Measurements from ENCODE around the gene SLC39A11.
"Not testable (repeated sequence)": the region's sequence is repeated elsewhere in the genome, so short reads cannot be mapped to it uniquely, and the experiment has no call there.

Gene SLC39A11

GRCh38 chr17:72766761-72767356 is 325.6 kb downstream of the SLC39A11 start:
- H3K36me3 ChIP-seq (ENCODE audit: control insufficient read depth in 5 of 5, insufficient read depth in 5 of 5, low read length in 5 of 5): peaks cover 0 to 7% (median 4%) of the 10 kb centered on the region in 5 donors
- H3K27me3 ChIP-seq (ENCODE audit: control insufficient read depth in 5 of 5, insufficient read depth in 4 of 5, low read length in 5 of 5): no peaks in the 10 kb centered on the region
- no peaks in the 10 kb centered on the region for H3K4me1 ChIP-seq (ENCODE audit: control insufficient read depth in 5 of 5, insufficient read depth in 5 of 5, low read length in 5 of 5)
- H3K27ac ChIP-seq (ENCODE audit: low read depth, low read length): no peak overlapping the region
- H3K9me3 ChIP-seq (ENCODE audit: control insufficient read depth in 5 of 5, low read length in 5 of 5): peaks cover 3 to 8% (median 6%) of the 10 kb centered on the region in 5 donors
- H3K4me3 ChIP-seq (ENCODE audit: low read depth in 1 of 5, low read length in 5 of 5): no peak overlapping the region
- H3K9ac ChIP-seq (ENCODE audit: low read length in 5 of 5): no peak overlapping the region

- no peaks in the 10 kb centered on the region for H3K4me1 ChIP-seq (ENCODE audit: control insufficient read depth in 5 of 5, insufficient read depth in 5 of 5, low read length in 5 of 5)
- H3K4me3 ChIP-seq (ENCODE audit: low read depth in 1 of 5, low read length in 5 of 5): no peak overlapping the region
- H3K27me3 ChIP-seq (ENCODE audit: control insufficient read depth in 5 of 5, insufficient read depth in 4 of 5, low read length in 5 of 5): no peaks in the 10 kb centered on the region
- H3K9me3 ChIP-seq (ENCODE audit: control insufficient read depth in 5 of 5, low read length in 5 of 5): peaks cover 3 to 8% (median 4%) of the 10 kb centered on the region in 5 donors
- peaks cover 0 to 7% (median 4%) of the 10 kb centered on the region in 5 donors for H3K36me3 ChIP-seq (ENCODE audit: control insufficient read depth in 5 of 5, insufficient read depth in 5 of 5, low read length in 5 of 5)
- no peak overlapping the region for H3K9ac ChIP-seq (ENCODE audit: low read length in 5 of 5)
- H3K27ac ChIP-seq (ENCODE audit: low read depth, low read length): no peak overlapping the region
Observed at GRCh38 chr17:72765368-72766153, 326.9 kb downstream of the SLC39A11 start.

- Histone ChIP-seq H3K27me3 (ENCODE audit: control insufficient read depth in 5 of 5, insufficient read depth in 4 of 5, low read length in 5 of 5) (no peaks in the 10 kb centered on the region), H3K36me3 (ENCODE audit: control insufficient read depth in 5 of 5, insufficient read depth in 5 of 5, low read length in 5 of 5) (peaks cover 0 to 7% (median 4%) of the 10 kb centered on the region in 5 donors), H3K9ac (ENCODE audit: low read length in 5 of 5) (no peak overlapping the region), H3K9me3 (ENCODE audit: control insufficient read depth in 5 of 5, low read length in 5 of 5) (peaks cover 0 to 8% (median 0%) of the 10 kb centered on the region in 5 donors), H3K4me1 (ENCODE audit: control insufficient read depth in 5 of 5, insufficient read depth in 5 of 5, low read length in 5 of 5) (no peaks in the 10 kb centered on the region), H3K27ac (ENCODE audit: low read depth, low read length) (no peak overlapping the region), H3K4me3 (ENCODE audit: low read depth in 1 of 5, low read length in 5 of 5) (no peak overlapping the region)
Observed at GRCh38 chr17:72764632-72765041, 327.9 kb downstream of the SLC39A11 start.

GRCh38 chr17:72763981-72764380 is 328.5 kb downstream of the SLC39A11 start:
- Histone ChIP-seq H3K9ac (ENCODE audit: low read length in 5 of 5) (no peak overlapping the region), H3K4me3 (ENCODE audit: low read depth in 1 of 5, low read length in 5 of 5) (no peak overlapping the region), H3K9me3 (ENCODE audit: control insufficient read depth in 5 of 5, low read length in 5 of 5) (peaks cover 0 to 8% (median 0%) of the 10 kb centered on the region in 5 donors), H3K27me3 (ENCODE audit: control insufficient read depth in 5 of 5, insufficient read depth in 4 of 5, low read length in 5 of 5) (no peaks in the 10 kb centered on the region), H3K4me1 (ENCODE audit: control insufficient read depth in 5 of 5, insufficient read depth in 5 of 5, low read length in 5 of 5) (no peaks in the 10 kb centered on the region), H3K36me3 (ENCODE audit: control insufficient read depth in 5 of 5, insufficient read depth in 5 of 5, low read length in 5 of 5) (peaks cover 0 to 7% (median 4%) of the 10 kb centered on the region in 5 donors), H3K27ac (ENCODE audit: low read depth, low read length) (no peak overlapping the region)

GRCh38 chr17:72761893-72762575 is 330.5 kb downstream of the SLC39A11 start:
- H3K4me3 ChIP-seq (ENCODE audit: low read depth in 1 of 5, low read length in 5 of 5); H3K27me3 ChIP-seq (ENCODE audit: control insufficient read depth in 5 of 5, insufficient read depth in 4 of 5, low read length in 5 of 5); H3K4me1 ChIP-seq (ENCODE audit: control insufficient read depth in 5 of 5, insufficient read depth in 5 of 5, low read length in 5 of 5); H3K9ac ChIP-seq (ENCODE audit: low read length in 5 of 5); H3K9me3 ChIP-seq (ENCODE audit: control insufficient read depth in 5 of 5, low read length in 5 of 5); H3K27ac ChIP-seq (ENCODE audit: low read depth, low read length); H3K36me3 ChIP-seq (ENCODE audit: control insufficient read depth in 5 of 5, insufficient read depth in 5 of 5, low read length in 5 of 5): not testable (repeated sequence)

GRCh38 chr17:72761431-72761830 is 331.1 kb downstream of the SLC39A11 start:
- Histone ChIP-seq H3K36me3 (ENCODE audit: control insufficient read depth in 5 of 5, insufficient read depth in 5 of 5, low read length in 5 of 5) (no peaks in the 10 kb centered on the region), H3K27me3 (ENCODE audit: control insufficient read depth in 5 of 5, insufficient read depth in 4 of 5, low read length in 5 of 5) (no peaks in the 10 kb centered on the region), H3K4me1 (ENCODE audit: control insufficient read depth in 5 of 5, insufficient read depth in 5 of 5, low read length in 5 of 5) (no peaks in the 10 kb centered on the region)

GRCh38 chr17:72760368-72760767 is 332.1 kb downstream of the SLC39A11 start:
- H3K4me3 ChIP-seq (ENCODE audit: low read depth in 1 of 5, low read length in 5 of 5): no peak overlapping the region
- no peak overlapping the region for H3K9ac ChIP-seq (ENCODE audit: low read length in 5 of 5)
- H3K9me3 ChIP-seq (ENCODE audit: control insufficient read depth in 5 of 5, low read length in 5 of 5): peaks cover 0 to 6% (median 3%) of the 10 kb centered on the region in 5 donors
- H3K4me1 ChIP-seq (ENCODE audit: control insufficient read depth in 5 of 5, insufficient read depth in 5 of 5, low read length in 5 of 5): no peaks in the 10 kb centered on the region
- H3K27ac ChIP-seq (ENCODE audit: low read depth, low read length): no peak overlapping the region
- H3K36me3 ChIP-seq (ENCODE audit: control insufficient read depth in 5 of 5, insufficient read depth in 5 of 5, low read length in 5 of 5): peaks cover 0 to 2% (median 0%) of the 10 kb centered on the region in 5 donors
- H3K27me3 ChIP-seq (ENCODE audit: control insufficient read depth in 5 of 5, insufficient read depth in 4 of 5, low read length in 5 of 5): no peaks in the 10 kb centered on the region

More at GRCh38 chr17:72761431-72761830, 331.1 kb downstream of the SLC39A11 start:
- Histone ChIP-seq H3K9me3 (ENCODE audit: control insufficient read depth in 5 of 5, low read length in 5 of 5) (peaks cover 0 to 1% (median 0%) of the 10 kb centered on the region in 5 donors), H3K27ac (ENCODE audit: low read depth, low read length) (no peak overlapping the region), H3K4me3 (ENCODE audit: low read depth in 1 of 5, low read length in 5 of 5) (no peak overlapping the region), H3K9ac (ENCODE audit: low read length in 5 of 5) (no peak overlapping the region)

GRCh38 chr17:72759301-72759700 is 333.2 kb downstream of the SLC39A11 start:
- no peak overlapping the region for H3K9ac ChIP-seq (ENCODE audit: low read length in 5 of 5)

GRCh38 chr17:72756256-72756655 is 336.2 kb downstream of the SLC39A11 start:
- Histone ChIP-seq H3K27me3 (ENCODE audit: control insufficient read depth in 5 of 5, insufficient read depth in 4 of 5, low read length in 5 of 5) (no peaks in the 10 kb centered on the region), H3K4me1 (ENCODE audit: control insufficient read depth in 5 of 5, insufficient read depth in 5 of 5, low read length in 5 of 5) (no peaks in the 10 kb centered on the region), H3K4me3 (ENCODE audit: low read depth in 1 of 5, low read length in 5 of 5) (no peak overlapping the region)

More at GRCh38 chr17:72759301-72759700, 333.2 kb downstream of the SLC39A11 start:
- H3K9me3 ChIP-seq (ENCODE audit: control insufficient read depth in 5 of 5, low read length in 5 of 5): peaks cover 0 to 6% (median 3%) of the 10 kb centered on the region in 5 donors
- H3K27ac ChIP-seq (ENCODE audit: low read depth, low read length): no peak overlapping the region
- H3K4me1 ChIP-seq (ENCODE audit: control insufficient read depth in 5 of 5, insufficient read depth in 5 of 5, low read length in 5 of 5): no peaks in the 10 kb centered on the region
- H3K4me3 ChIP-seq (ENCODE audit: low read depth in 1 of 5, low read length in 5 of 5): no peak overlapping the region
- H3K36me3 ChIP-seq (ENCODE audit: control insufficient read depth in 5 of 5, insufficient read depth in 5 of 5, low read length in 5 of 5): peaks cover 0 to 2% (median 0%) of the 10 kb centered on the region in 5 donors
- H3K27me3 ChIP-seq (ENCODE audit: control insufficient read depth in 5 of 5, insufficient read depth in 4 of 5, low read length in 5 of 5): no peaks in the 10 kb centered on the region

GRCh38 chr17:72754513-72754912 is 338.0 kb downstream of the SLC39A11 start:
- Histone ChIP-seq H3K27me3 (ENCODE audit: control insufficient read depth in 5 of 5, insufficient read depth in 4 of 5, low read length in 5 of 5) (no peaks in the 10 kb centered on the region), H3K36me3 (ENCODE audit: control insufficient read depth in 5 of 5, insufficient read depth in 5 of 5, low read length in 5 of 5) (peaks cover 0 to 2% (median 0%) of the 10 kb centered on the region in 5 donors), H3K9me3 (ENCODE audit: control insufficient read depth in 5 of 5, low read length in 5 of 5) (peaks cover 0 to 6% (median 3%) of the 10 kb centered on the region in 5 donors), H3K27ac (ENCODE audit: low read depth, low read length) (no peak overlapping the region), H3K4me3 (ENCODE audit: low read depth in 1 of 5, low read length in 5 of 5) (no peak overlapping the region), H3K9ac (ENCODE audit: low read length in 5 of 5) (no peak overlapping the region), H3K4me1 (ENCODE audit: control insufficient read depth in 5 of 5, insufficient read depth in 5 of 5, low read length in 5 of 5) (no peaks in the 10 kb centered on the region)

More at GRCh38 chr17:72756256-72756655, 336.2 kb downstream of the SLC39A11 start:
- Histone ChIP-seq H3K9me3 (ENCODE audit: control insufficient read depth in 5 of 5, low read length in 5 of 5) (peaks cover 0 to 6% (median 3%) of the 10 kb centered on the region in 5 donors), H3K27ac (ENCODE audit: low read depth, low read length) (no peak overlapping the region), H3K9ac (ENCODE audit: low read length in 5 of 5) (no peak overlapping the region), H3K36me3 (ENCODE audit: control insufficient read depth in 5 of 5, insufficient read depth in 5 of 5, low read length in 5 of 5) (peaks cover 0 to 2% (median 0%) of the 10 kb centered on the region in 5 donors)

Data from subcutaneous abdominal adipose tissue (tissue), 5 donors.